ENCODE data around the gene VPS52.

DNA sequence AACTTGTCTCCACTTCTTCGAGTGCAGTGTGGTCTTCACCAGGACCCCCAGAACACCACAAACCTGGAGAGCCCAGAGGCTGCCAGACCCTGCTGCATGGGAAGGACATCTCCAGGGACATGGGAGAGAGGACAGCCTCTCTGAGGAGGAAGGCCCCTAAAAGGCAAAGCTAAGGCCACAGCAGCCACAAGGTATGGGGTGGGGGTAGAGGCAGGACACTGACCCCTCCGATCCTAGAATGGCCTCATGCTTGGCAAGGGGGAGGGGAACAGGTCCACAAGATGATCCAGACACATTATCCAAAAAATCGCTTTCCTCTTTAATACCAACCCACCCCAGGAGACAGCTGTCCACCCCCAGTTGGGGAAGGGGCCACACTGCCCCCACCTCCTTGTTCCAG lies 7.1 kb upstream of the VPS52 start:
- TF ChIP-seq ZNF274 (IDR thresholded peaks at IDR 0.05; ENCODE audit: low read depth, low read length), result no peak
- TF ChIP-seq YY1 (IDR thresholded peaks at IDR 0.05; ENCODE audit: insufficient read depth, insufficient read length), result no peak

Measured in NT2/D1 (cell line).